ENCODE data around the gene TMBIM6.

The TMBIM6 gene

GRCh38 chr12:49798248-49798647 lies 56.9 kb downstream of the TMBIM6 start:
- DNase-seq = no peak

DNA sequence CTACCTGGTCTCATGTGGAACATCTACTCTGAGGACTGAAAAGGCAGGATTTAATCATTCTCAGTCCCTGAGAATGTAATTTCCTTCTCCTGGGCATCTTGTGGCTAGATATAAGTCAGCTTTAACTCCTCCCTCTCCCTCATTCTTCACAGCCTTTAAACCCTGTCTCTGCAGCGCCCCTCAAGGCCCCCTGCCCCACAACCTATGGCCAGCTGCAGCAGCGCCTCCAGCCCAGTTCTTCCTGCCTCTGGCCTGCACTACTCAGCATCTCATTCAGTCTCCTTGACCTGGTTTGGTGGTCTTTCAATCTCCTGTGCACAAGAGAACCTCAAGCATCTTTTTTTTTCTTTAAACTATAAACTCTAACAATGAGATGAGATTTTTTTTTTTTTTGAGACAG lies 57.6 kb downstream of the TMBIM6 start:
- DNase-seq = no peak

GRCh38 chr12:49800421-49801140 lies 59.2 kb downstream of the TMBIM6 start:
- DNase-seq = no peak

DNA sequence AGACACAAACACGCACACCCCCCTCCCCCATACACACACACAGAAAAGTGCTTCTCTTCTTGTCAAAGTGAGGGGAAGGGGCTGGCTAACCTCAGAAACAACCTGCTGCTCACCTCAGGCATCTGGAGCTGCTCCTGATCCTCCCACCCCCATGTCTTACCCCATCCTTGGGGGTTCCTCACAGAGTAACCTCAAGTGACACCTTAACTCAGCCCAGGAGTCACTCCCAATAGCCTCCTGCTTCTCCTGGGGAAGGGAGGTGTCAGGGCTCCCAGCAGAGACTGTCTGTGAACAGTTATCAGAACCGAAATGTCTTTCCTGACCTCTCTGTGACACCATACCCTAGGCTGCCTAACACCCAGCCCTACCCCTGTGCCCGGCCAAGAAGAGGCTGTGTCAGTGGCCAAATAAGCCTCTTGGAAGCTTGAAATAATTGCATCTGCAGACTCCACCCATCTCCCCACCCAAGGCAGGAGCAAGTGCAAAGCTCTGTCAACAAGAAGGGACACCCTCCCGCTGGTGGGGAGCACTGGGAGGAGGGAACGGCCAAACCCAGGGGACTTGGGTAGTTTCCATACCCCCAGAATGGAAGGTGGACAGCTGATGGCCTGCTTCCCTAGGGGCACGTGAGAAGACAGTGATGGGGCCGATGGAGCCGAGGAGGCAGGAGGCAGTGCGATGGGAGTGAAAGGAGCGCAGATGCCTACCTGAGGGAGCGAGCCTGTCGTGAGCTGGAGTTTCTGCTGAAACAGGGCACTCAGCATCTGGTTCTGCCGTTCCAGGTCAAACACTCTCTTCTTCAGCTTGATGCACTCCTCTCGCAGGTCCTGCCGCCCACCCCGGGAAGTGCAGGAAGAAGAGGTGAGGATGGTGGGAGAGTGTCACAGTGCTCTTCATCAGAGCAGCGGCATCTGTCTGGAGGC lies 60.0 kb downstream of the TMBIM6 start:
- DNase-seq = no peak

DNA sequence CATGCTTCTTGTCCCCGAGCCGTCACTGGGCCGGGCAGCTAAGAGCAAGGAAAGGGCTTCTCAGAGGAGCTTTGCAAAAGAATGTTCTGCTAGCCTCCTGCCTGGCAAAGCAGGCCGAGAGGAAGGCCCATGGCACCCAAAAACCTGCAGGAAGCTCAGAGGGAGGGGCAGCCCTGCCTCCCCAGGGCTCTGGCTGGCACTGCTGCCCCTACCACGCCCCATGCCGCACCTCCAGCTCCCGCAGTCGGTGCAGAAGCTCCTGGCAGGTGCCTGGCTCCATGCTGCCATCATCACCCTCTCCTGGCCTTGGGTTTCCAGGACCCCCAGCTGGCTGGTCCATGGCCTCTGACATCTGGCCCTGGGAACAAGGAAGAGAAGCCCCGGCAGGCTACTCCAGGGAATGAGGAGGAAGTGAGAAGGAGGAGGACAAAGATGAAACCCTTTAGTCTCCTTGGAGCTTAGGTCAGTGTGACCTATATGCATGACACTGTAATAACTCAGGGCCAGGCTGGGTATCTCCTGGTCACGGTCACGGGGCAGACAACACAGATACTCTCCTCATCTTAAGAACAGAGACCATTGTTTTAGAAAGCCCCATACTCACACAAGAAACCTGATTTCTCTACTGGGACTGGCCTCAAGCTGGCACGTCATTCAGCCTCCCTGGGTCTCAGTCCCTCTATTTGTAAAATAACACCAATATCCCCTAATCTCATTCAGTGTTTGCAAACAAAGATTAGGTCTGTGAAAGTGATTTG lies 62.5 kb downstream of the TMBIM6 start:
- DNase-seq = no peak

DNA sequence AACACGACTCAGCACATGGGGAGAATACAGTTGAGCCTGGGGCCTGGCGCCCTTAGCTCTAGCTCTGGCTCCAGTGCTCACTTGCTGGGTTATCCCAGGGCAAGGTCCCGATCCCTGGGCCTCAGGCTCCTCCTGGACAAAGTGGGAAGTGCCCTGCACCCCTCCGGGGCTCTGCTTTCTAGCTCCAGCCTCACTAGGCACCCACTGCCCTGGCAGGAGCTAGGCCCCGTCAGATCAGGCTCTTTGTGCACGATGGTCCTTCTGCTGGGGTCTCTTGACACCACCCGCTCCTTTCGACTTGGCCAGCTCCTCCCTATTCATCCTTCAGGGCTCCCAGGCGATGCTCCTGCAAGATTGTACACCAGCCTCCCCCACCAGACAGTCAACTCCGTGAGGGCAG lies 63.5 kb downstream of the TMBIM6 start:
- no peak for DNase-seq

DNA sequence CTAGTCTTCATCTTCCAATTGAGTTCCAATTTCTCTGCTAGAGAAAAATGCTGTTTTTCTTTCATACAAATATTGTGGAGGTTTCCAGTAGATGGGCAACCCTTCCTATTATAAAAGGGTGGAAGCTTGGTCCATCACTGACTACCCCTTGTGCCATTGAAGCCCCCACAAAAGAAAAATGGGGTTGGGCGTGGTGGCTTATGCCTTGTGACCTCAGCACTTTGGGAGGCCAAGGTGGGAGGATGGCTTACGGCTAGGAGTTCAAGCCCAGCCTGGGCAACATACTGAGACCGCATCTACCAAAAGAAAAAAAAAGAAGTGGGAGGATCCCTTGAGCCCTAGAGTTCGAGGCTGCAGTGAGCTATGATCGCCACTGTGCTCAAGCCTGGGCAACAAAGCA lies 64.1 kb downstream of the TMBIM6 start:
- no peak for DNase-seq

DNA sequence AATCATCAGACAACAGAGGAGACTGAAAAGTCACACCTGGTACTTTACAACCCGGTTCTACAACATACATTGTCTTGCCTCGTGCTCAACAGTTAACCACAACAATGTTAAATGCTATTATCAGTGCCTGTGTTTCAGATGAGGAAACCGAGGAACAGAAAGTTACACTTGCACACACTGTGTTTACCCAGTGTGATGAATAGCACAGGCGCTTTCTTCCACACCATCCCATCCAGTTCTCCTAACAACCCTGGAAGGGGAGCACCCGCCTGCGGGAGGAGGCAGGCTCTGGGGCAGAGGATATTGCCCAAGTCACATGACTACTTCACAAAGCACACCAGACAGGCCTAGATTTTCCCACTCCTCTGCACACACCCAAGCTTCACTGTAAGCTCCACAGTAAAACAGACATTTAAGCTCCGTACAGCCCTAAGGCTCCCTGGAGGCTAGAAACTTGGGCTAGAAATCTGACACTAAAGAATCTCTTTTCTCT lies 65.0 kb downstream of the TMBIM6 start:
- no peak for DNase-seq

- no peak for DNase-seq
These were observed 65.5 kb downstream of the TMBIM6 start for GRCh38 chr12:49806877-49807276.

DNA sequence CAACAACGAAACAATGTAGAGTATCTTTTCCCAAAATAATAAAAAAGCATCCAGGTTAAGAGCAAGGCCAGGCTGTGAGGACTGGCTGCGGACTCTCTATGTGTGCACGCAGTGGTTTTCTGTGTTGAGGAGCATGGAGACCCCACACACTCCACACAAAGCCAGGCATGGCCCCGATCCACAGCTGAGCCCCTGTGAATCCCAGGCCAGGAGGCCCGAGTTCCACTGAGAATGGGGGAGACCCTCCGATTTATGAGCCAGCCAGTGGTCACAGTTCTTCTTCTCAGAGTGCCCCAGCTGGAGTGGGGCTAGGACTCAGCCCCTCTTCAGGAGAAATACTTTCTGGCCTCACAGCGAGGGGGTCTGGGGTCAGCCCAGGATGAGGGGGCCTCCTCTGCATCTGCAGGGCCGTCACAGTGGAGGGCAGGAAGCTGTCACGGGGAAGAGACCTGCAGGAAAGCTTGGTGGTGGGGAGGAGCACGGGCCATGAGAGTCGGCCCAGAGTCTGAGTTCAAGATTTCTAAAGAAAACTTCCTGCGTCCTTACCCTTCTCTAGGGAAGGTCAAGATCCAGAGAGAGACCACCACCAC lies 66.7 kb downstream of the TMBIM6 start:
- no peak for DNase-seq

- DNase-seq = no peak
These were observed 67.5 kb downstream of the TMBIM6 start for GRCh38 chr12:49808686-49809380.

GRCh38 chr12:49809381-49809905 lies 68.1 kb downstream of the TMBIM6 start:
- DNase-seq = no peak

GRCh38 chr12:49809906-49810389 lies 68.6 kb downstream of the TMBIM6 start:
- no peak for DNase-seq

GRCh38 chr12:49811136-49811535 lies 69.8 kb downstream of the TMBIM6 start:
- no peak for DNase-seq

GRCh38 chr12:49811961-49812401 lies 70.6 kb downstream of the TMBIM6 start:
- no peak for DNase-seq

DNA sequence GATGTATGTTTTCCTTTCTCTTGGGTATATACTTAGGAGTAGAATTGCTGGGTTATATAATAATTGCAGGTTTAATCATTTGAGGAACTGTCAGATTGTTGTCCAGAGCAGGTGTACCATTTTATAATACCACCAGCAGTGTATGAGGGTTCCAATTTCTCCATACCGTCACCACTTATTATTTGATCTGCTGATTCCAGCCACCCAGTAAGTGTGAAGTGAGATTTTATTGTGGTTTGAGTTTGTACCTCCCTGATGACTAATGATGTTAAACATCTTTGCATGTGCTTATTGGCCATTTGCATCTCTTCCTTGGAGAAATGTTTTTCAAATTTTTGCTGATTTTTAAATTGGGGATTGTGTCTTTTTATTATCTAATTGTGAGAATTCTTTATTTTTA lies 71.8 kb downstream of the TMBIM6 start:
- DNase-seq = no peak
